Lower leg skin (tissue), 3 donors: Measurements from ENCODE around the gene KRTAP1-1.

ENCODE experiments used
- POLR2A ChIP-seq, 2 donors: fragments of 450-650 bp; IDR thresholded peaks; one replicate each; pipeline ENCODE4 v1.6.1; 2016 to 2017; ENCODE audit warnings: antibody characterized with exemption in 2 of 2, mild to moderate bottlenecking in 1 of 2, moderate library complexity in 1 of 2
- TF ChIP-seq, protein P1 (sequence below), 3 donors: fragments of 450-650 bp; IDR thresholded peaks; one replicate each; pipeline ENCODE4 v1.5.1; 2016; ENCODE audit warnings: antibody characterized with exemption in 3 of 3, mild to moderate bottlenecking in 3 of 3, moderate library complexity in 2 of 3

DNA sequence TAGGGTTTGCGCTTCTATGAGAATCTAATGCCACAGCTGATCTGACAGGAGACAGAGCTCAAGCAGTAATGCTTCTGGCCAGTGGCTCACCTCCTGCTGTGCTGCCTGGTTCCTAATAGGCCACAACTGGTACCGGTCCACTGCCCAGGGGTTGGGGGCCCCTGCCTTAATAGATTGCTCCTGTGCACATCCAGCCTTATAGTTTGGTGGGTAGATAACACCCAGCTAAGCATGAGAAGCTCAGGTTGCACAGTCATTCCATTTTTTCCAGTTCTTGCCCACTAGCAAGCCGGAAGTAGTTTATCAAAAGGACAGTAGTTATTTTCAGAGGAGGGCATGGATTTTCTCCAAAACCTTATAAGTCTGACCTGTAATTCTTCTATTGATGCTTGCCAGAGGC is 21.8 kb downstream of the KRTAP1-1 start:
- TF ChIP-seq, protein P1, sequence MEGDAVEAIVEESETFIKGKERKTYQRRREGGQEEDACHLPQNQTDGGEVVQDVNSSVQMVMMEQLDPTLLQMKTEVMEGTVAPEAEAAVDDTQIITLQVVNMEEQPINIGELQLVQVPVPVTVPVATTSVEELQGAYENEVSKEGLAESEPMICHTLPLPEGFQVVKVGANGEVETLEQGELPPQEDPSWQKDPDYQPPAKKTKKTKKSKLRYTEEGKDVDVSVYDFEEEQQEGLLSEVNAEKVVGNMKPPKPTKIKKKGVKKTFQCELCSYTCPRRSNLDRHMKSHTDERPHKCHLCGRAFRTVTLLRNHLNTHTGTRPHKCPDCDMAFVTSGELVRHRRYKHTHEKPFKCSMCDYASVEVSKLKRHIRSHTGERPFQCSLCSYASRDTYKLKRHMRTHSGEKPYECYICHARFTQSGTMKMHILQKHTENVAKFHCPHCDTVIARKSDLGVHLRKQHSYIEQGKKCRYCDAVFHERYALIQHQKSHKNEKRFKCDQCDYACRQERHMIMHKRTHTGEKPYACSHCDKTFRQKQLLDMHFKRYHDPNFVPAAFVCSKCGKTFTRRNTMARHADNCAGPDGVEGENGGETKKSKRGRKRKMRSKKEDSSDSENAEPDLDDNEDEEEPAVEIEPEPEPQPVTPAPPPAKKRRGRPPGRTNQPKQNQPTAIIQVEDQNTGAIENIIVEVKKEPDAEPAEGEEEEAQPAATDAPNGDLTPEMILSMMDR (IDR thresholded peaks at IDR 0.05) = no peak
- TF ChIP-seq POLR2A (IDR thresholded peaks at IDR 0.05) = no peak
